ENCODE measurements around the gene MCM5.
A peak's percentile ranks its signal among the peaks of the same experiment; 100 is the strongest.
"Not testable (repeated sequence)": the region's sequence is repeated elsewhere in the genome, so short reads cannot be mapped to it uniquely, and the experiment has no call there.

The MCM5 gene

DNA sequence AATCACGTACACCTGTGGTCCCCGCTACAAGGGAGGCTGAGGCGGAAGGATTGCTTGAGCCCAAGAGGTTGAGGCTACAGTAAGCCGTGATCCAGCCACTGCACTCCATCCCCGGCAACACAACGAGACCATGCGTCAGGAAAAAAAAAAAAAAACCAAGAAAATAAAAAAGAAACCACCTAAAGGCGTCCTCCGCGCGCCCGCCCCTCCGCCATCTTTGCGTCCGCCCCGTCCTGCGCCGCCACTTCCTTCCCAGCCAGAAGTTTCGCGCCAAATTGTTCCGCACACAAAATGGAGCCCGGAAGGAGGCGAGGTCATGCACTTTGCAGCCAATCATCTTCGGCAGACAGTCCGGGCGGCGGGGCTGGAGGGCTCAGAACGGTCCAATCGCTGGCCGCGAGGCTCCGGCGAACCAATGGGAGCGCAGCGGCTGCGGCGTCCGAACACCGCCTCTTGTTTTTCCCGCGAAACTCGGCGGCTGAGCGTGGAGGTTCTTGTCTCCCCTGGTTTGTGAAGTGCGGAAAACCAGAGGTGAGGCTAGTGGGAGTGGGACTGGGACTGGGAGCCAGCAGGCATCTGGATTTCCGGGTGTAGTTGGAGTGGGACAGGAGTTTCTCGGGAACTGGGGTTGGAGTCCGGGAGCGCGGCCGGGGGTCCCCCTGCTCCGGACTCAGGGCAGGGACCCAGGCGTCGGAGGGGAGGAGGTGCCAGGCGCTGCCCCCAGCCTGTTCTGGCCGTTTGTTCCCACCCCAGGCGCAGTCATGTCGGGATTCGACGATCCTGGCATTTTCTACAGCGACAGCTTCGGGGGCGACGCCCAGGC lies at the start of gene MCM5:
TSS of gene MCM5 (plus strand) at position 463 of the 823 bp plus-strand sequence. CDS start at position 762, 299 bp downstream.
- peak; percentile 98 for DNase-seq

DNA sequence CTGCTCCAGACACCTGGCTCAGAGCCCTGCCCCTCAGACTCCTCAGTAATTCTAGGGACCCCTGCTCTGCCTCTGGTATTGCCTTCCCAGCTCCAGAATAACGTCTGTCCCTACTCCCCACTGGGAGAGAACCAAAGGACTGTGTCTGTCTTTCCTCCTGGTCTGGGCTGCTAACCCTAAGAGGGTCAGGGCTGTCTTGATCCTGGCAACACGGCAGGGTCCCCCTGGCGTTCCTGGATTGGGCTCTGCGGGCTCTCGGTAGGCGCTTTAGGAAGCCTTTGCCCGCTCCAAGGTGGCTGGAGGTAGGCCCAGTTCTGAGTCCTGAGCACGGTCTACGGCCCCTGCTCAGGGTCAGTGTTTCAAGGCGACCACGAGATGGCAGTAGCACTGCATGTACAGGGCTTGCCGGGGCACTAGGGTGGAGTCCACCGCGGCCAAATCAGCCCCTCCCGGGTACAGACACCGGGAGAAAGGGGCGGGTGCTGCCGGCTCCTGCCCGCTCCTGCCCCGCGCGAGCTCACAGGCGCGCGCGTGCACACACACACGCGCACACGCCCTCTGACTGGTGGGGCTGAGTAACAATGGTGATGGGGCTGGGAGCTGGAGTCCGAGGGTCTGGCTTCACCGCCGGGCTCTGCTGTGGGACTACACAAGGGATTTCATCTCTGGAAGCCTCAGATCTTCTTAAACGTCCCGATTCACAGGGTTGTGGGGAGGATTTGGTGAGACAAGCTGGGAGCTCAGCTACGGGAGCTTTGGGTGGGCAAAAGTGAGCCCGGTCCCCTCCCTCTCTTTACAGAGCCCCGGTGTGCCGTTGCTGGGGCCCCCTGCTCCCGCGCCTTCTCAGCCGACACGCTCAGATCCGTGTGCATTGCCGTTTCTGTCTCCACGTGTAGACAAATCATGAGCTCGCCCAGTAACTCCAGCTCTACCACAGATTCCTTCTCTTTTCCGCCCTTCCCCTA lies 49.1 kb upstream of the MCM5 start:
- peak; percentile 97 for DNase-seq

DNA sequence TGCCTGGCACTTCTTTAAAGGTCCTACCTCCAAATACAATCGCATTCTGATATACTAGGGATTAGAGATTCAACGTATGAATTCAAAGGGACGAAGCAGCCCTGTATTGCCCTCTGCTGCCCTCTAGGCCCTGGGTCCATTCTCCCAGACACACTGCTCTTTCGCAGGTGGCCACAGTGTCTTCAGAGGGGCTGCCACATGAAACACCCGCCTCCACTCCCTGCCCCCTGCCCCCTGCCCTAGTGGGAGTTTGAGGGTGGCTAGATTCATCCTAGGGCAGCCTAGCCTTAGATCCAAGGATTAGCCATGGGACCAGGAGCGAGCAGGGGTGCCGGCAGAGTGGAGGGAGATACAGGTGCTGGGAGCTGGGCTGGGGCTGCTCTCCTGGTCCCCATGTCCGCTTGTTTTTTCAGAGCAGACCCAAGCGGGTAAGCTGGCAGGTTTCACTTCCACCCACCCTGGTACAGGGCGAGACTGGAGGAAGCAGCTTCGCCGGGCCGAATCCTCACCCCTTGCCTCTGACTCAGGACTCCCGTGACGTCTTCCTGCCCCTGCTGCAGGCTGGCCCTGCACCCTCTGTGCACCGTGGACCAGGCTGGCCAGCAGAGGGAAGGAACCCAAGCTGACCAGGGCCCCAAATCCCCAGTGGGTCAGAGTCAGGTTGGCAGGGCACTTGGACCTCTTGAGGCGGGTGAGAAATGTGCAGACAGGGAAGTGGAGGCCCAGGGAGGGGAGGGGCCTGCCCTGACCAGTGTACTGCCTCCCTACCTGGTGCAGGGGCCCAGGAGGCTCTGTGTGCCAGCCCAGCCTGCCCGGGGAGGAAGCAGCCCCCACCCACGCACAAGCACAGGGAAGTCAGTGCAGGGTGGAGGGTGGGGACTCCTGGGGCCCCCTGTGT lies 47.5 kb upstream of the MCM5 start:
- DNase-seq = peak; percentile 73

DNA sequence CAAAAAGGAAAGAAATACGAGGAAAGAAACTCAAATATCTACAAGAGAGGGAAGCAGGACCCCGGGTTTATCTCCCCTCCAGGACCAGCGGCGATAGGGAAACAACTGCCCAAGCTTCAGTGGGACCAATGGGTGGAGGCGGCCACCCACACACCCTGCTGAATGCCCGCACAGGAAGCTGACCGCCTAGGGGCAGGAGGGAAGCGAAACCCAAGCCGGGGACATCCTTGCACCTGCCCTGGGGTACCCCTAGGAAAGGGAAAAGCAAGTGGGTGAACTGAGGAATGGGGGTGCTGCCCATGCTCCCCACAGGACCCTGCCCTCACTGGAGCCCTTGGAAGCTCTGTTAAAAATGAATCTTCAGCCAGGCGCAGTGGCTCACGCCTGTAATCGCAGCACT lies 46.6 kb upstream of the MCM5 start:
- DNase-seq = no peak

DNA sequence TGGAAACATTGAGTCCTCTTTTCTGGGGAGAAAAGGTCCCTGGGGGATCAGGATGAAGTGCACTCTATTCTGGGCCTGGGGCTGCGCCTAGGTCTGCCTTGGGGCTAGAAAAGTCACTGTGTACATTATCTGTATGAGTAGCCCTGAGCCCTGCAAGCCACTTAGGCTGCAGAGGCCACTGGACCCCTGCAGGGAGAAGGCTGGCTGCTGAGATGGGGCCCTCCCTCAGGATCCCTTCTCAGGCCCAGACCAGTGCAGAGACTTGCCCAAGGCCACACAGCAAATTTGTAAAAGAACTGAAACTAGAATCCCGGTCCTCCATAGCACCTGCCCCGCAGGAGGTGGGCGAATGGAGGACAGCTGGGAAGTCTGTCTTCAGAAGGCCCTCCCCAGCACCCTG lies 45.9 kb upstream of the MCM5 start:
- DNase-seq = no peak

DNA sequence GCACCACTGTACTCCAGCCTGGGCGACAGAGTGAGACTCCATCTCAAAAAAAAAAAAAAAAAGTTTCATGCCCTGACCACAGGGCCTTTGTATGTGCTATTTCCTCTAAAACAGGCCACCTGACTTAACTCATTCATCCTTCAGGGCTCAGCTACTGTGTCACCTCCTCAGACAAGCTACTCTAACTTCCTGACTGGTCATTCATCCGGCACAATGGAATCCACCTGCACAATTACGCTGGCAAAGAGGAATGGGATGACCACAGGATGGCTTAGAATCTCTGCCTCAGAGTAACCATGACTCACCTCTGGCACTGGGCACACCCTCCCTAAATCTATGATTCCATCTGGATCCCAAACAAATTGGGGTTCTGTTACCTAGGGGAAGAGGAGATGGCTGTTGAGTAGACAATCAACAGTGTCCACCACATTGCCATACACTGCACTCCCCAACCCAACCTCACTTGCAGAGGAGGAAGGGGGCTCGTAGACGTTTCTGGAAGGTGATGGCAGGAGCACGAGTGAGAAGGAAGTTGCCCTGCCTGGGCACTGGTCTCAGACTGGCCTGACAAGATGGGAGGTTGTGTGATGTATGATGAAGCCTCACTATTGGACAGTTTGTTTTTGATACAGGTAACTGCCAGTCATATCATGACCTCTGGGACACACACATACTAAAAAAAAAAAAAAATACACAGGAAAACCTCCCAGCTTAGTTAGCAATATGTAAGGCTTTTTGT lies 41.9 kb upstream of the MCM5 start:
- peak; percentile 43 for DNase-seq

- no peak for DNase-seq
Observed at GRCh38 chr22:35359380-35360065, 40.4 kb upstream of the MCM5 start.

- DNase-seq = no peak
Observed at GRCh38 chr22:35361001-35361558, 38.9 kb upstream of the MCM5 start.

DNA sequence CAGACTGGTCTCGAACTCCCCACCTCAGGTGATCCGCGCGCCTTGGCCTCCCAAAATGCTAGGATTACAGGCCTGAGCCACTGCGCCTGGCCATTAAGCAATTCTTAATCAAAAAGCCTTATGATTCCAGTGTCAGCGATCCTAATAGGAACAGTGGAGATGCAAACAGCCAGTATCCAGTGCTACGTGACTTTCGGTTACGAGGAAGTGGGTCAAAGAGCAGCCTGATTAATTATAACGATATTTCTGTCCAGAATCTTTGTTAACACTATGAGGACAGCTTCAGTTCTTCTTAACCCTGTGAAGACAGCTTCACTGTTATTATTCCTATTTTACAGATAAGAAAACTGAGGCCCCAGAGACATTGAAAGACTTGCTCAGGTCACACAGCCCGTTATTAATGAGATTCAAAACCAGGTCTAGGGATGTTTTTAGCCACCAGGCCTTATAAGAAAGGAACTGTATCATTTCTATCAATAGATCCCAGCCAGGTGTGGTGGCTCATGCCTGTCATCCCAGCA lies 36.3 kb upstream of the MCM5 start:
- no peak for DNase-seq

DNA sequence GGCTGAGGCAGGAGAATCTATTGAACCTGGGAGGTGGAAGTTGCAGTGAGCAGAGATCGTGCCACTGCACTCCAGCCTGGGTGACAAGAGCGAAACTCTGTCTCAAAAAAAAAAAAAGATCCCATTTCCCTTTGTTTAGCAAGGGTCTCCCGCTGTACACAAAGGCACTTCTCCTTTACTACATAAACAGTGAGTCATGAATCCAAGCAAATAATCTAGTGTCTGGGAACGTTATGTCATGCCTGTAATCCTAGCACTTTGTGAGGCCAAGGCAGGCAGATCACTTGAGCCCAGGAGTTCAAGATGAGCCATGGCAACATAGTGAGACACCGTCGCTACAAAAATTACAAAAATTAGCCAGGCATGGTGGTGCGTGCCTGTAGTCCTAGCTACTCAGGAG lies 35.7 kb upstream of the MCM5 start:
- not testable (repeated sequence) for DNase-seq

GRCh38 chr22:35367331-35367886 lies 32.5 kb upstream of the MCM5 start:
- DNase-seq = no peak

GRCh38 chr22:35368386-35368785 lies 31.6 kb upstream of the MCM5 start:
- no peak for DNase-seq

- no peak for DNase-seq
Observed at GRCh38 chr22:35369996-35370395, 29.9 kb upstream of the MCM5 start.

GRCh38 chr22:35373781-35374180 lies 26.2 kb upstream of the MCM5 start:
- DNase-seq = no peak

DNA sequence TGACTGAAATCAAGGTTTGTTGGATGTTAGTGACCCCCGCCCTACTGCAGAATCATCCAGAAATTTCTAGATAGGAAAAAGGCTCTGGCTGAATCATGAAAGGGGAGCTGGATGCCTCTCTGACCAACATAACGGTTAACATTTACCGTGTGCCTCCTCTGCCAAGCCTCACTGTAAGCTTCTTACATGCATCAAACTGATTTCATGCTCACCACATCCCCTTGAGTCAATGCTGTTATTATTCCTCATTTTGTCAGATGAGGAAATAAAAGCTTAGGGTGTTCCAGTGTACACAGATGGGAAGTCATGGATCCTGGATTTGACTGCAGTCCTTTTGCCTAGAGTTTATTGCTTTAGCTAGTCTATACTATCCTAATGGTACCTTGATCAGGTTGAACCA lies 24.9 kb upstream of the MCM5 start:
- no peak for DNase-seq

GRCh38 chr22:35375526-35375925 lies 24.4 kb upstream of the MCM5 start:
- no peak for DNase-seq

DNA sequence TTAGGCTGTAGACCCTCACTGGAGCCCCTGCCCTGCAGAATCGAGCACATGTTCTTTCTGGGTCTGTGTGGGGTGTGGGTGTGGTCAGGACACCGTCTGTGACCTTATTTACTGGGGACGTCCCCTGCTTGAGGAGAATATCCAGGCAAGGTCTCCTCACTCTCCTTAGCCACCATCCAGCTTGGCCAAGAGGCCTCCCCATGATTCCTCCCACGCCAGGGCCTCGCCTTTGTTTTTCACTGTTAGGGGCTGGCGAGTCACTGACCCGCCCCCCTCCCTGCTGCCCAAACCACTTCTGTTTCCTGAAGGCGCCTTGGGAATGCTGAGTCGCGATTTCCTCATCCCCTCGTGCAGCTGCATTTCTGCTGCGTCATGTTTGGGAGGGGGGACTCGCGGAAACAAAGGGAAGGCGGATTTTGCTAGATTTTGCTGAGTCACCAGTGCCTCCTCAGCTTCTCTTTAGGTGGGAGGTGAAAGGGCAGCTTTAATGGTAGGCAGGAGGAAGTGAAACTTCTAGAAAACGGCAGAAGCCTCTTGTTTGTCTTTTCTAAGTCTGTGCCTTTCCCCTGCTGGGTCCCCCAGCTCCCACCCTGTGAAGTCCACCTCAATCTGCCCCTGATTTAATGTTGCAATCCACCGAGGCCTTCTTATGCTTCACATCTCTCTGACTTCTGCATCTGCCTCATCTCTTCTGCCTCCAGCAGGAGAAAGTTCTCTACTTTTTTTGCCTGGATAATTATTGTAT lies 23.0 kb upstream of the MCM5 start:
- peak; percentile 98 for DNase-seq

GRCh38 chr22:35377735-35378134 lies 22.2 kb upstream of the MCM5 start:
- no peak for DNase-seq

GRCh38 chr22:35378621-35379020 lies 21.3 kb upstream of the MCM5 start:
- DNase-seq = no peak
